Neural cell (in vitro differentiated cells): ENCODE measurements around the gene RPS6KA2. TPM values are rescaled to one million over a fixed set of nuclear protein-coding genes. Genes with fewer than 3 reads are reported as not detected.

Experiments
- H2AFZ ChIP-seq: fragments of 200-600, 300-800 bp; sonication (generic), shearing (Covaris generic); 2 replicates; pipeline ENCODE4 v1.6.0; 2014; ENCODE audit warnings: low read depth, mild to moderate bottlenecking, antibody characterized with exemption, low read length, moderate library complexity
- H3F3A ChIP-seq: fragments of 200-600 bp; shearing (Covaris generic); 2 replicates; pipeline ENCODE4 v1.6.1; 2016; ENCODE audit warnings: mild to moderate bottlenecking, moderate library complexity, mixed read lengths, antibody characterized with exemption, low read length; ENCODE audit not compliant: insufficient read depth, poor library complexity, severe bottlenecking
- H3K27ac ChIP-seq: fragments of 200-600, 300-800 bp; sonication (generic), shearing (Covaris generic); 2 replicates; pipeline ENCODE4 v1.5.1; 2014; ENCODE audit warnings: mild to moderate bottlenecking, low read length, moderate library complexity
- H3K27me3 ChIP-seq: fragments of 300-800, 200-600 bp; sonication (generic), shearing (Covaris generic); 2 replicates; pipeline ENCODE4 v1.6.0; 2014; ENCODE audit warnings: mild to moderate bottlenecking, low read depth, low read length, moderate library complexity; ENCODE audit not compliant: insufficient read depth
- H3K36me3 ChIP-seq: fragments of 300-800, 200-600 bp; sonication (generic), shearing (Covaris generic); 2 replicates; pipeline ENCODE4 v1.5.1; 2014; ENCODE audit warnings: mild to moderate bottlenecking, antibody characterized with exemption, low read length, moderate library complexity; ENCODE audit not compliant: insufficient read depth
- H3K4me2 ChIP-seq: fragments of 300-800, 200-600 bp; sonication (generic), shearing (Covaris generic); 2 replicates; pipeline ENCODE4 v1.6.0; 2014; ENCODE audit warnings: mild to moderate bottlenecking, low read length
- H3K4me3 ChIP-seq: fragments of 300-800, 200-600 bp; sonication (generic), shearing (Covaris generic); 2 replicates; pipeline ENCODE4 v1.5.1; 2014; ENCODE audit warnings: mild to moderate bottlenecking, low read length, moderate library complexity
- H3K79me2 ChIP-seq: fragments of 200-600 bp; shearing (Covaris generic); replicated peaks from 2 replicates; pipeline ENCODE4 v1.6.0; 2014; ENCODE audit warnings: mild to moderate bottlenecking, low read length, moderate library complexity; ENCODE audit not compliant: insufficient read depth
- H3K9ac ChIP-seq: fragments of 300-800, 200-600 bp; sonication (generic), shearing (Covaris generic); 2 replicates; pipeline ENCODE4 v1.6.1; 2016; ENCODE audit warnings: mild to moderate bottlenecking, low read length, mixed read lengths
- H3K9me2 ChIP-seq: fragments of 200-600 bp; shearing (Covaris generic); 2 replicates; pipeline ENCODE4 v1.6.1; 2016; ENCODE audit warnings: mild to moderate bottlenecking, low read length, mixed read lengths; ENCODE audit not compliant: insufficient read depth
- H3K9me3 ChIP-seq: fragments of 200-600, 300-800 bp; sonication (generic), shearing (Covaris generic); 2 replicates; pipeline ENCODE4 v1.6.1; 2016; ENCODE audit warnings: mild to moderate bottlenecking, mixed run types, low read length, moderate library complexity, mixed read lengths
- H4K20me1 ChIP-seq: fragments of 200-600 bp; shearing (Covaris generic); 2 replicates; pipeline ENCODE4 v1.6.1; 2016; ENCODE audit warnings: mild to moderate bottlenecking, mixed run types; ENCODE audit not compliant: insufficient read depth
- CTCF ChIP-seq: fragments of 450-650 bp; IDR thresholded peaks from 2 replicates; pipeline ENCODE4 v1.5.1; 2014; ENCODE audit warnings: antibody characterized with exemption, mild to moderate bottlenecking, moderate library complexity; ENCODE audit not compliant: poor library complexity, severe bottlenecking
- EP300 ChIP-seq: fragments of 450-650 bp; conservative IDR thresholded peaks from 2 replicates; pipeline ENCODE4 v1.6.1; 2014; ENCODE audit warnings: antibody characterized with exemption, mild to moderate bottlenecking, moderate library complexity; ENCODE audit not compliant: poor library complexity, severe bottlenecking
- EZH2 ChIP-seq: fragments of 200-600, 300-800 bp; shearing (Covaris generic), sonication (generic); IDR thresholded peaks from 2 replicates; pipeline ENCODE4 v1.6.1; 2014; ENCODE audit warnings: antibody characterized with exemption, low read length, borderline replicate concordance, mild to moderate bottlenecking; ENCODE audit not compliant: insufficient read depth, poor library complexity, severe bottlenecking
- MXI1 ChIP-seq: fragments of 450-650 bp; conservative IDR thresholded peaks from 2 replicates; pipeline ENCODE4 v1.6.1; 2014; ENCODE audit warnings: antibody characterized with exemption, mild to moderate bottlenecking; ENCODE audit not compliant: poor library complexity, severe bottlenecking
- POLR2AphosphoS5 ChIP-seq: IDR thresholded peaks from 2 replicates; pipeline ENCODE4 v1.6.1; 2012
- RAD21 ChIP-seq: fragments of 450-650 bp; conservative IDR thresholded peaks from 2 replicates; pipeline ENCODE4 v1.6.1; 2014; ENCODE audit warnings: antibody characterized with exemption, mild to moderate bottlenecking, moderate library complexity
- REST ChIP-seq: IDR thresholded peaks from 2 replicates; pipeline ENCODE4 v1.6.1; 2012; ENCODE audit warnings: borderline replicate concordance
- SMC3 ChIP-seq: fragments of 450-650 bp; conservative IDR thresholded peaks from 2 replicates; pipeline ENCODE4 v1.6.1; 2014; ENCODE audit warnings: antibody characterized with exemption, mild to moderate bottlenecking, moderate library complexity; ENCODE audit not compliant: poor library complexity
- polyA plus RNA-seq: library from polyadenylated mRNA; depleted of rRNA; stranded (reverse); fragments of >200 nt; gene quantifications from 2 replicates; pipeline ENCODE4 v1.2.3, GENCODE V29; 2014

RPS6KA2 gene
- polyA plus RNA-seq, 1 donor from 2014 or later: 34.3 TPM

DNA sequence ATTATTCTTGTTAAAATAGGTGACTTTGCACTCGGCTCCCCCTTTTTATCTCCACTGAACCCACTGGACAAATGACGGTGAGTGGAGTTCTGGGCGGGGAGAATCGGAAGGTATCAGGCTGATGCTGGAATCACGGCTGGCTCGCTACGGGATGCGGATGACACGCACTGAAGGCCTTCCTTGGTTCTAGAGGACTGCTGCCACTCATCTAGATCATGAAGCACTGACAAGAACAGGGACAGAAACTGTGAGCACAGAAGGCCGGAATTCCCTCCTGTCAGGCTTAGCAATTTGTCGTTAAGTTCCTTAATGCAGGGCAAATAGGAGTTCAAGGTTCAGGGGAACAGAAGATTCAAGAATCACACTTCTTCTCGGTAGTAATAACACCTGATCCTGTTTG is 154.4 kb downstream of the RPS6KA2 start:
- H3K27ac ChIP-seq: no peak overlapping the region
- no peak overlapping the region for H3K9ac ChIP-seq
- no peaks in the 10 kb centered on the region for H3K9me2 ChIP-seq
- no peaks in the 10 kb centered on the region for H4K20me1 ChIP-seq
- no peak overlapping the region for H3K4me2 ChIP-seq
- no peak for TF ChIP-seq MXI1
- no peak for TF ChIP-seq POLR2AphosphoS5
- no peaks in the 10 kb centered on the region for H3K79me2 ChIP-seq
- H2AFZ ChIP-seq: no peak overlapping the region
- H3K4me3 ChIP-seq: no peak overlapping the region
- no peaks in the 10 kb centered on the region for H3K36me3 ChIP-seq
- H3K9me3 ChIP-seq: no peaks in the 10 kb centered on the region
- H3F3A ChIP-seq: no peaks in the 10 kb centered on the region
- no peaks in the 10 kb centered on the region for H3K27me3 ChIP-seq

- Histone ChIP-seq H3K9me3 (no peaks in the 10 kb centered on the region), H3K9me2 (no peaks in the 10 kb centered on the region), H3K79me2 (no peaks in the 10 kb centered on the region), H3K4me2 (no peak overlapping the region), H3F3A (no peaks in the 10 kb centered on the region), H3K36me3 (no peaks in the 10 kb centered on the region), H3K27ac (no peak overlapping the region), H2AFZ (no peak overlapping the region), H3K9ac (no peak overlapping the region), H4K20me1 (no peaks in the 10 kb centered on the region), H3K4me3 (no peak overlapping the region), H3K27me3 (no peaks in the 10 kb centered on the region)
- TF ChIP-seq SMC3: no peak
- TF ChIP-seq RAD21: no peak
Observed at GRCh38 chr6:166471797-166472260, 155.2 kb downstream of the RPS6KA2 start.

DNA sequence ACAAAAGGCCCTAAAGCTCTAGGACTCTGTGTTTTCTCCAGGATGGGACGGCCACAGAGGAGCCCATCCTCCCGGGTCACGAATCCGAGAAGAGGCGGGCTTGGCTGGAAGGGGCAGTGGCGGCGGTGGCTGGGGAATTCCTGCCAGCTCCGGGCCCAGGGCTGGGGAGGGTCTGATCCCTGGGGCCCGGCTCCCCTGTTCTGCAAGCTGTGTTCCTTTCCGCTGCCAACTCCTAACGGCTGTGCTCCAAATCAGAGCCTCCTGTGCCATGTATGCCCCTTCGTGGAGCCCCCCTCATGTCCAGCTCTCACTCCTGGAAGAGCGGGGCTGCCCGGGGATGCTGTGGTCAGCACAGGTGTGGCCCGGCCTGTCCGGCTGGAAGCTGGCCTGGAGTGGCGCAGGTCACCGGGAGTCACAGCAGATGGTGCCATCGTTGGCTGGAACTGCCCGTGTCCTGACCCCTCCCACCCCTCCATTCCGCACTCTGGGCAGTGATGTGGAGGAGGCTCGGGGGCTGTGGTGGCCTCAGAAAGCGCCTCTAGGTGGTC is 156.1 kb downstream of the RPS6KA2 start:
- Histone ChIP-seq H3K27ac (no peak overlapping the region), H3K27me3 (no peaks in the 10 kb centered on the region), H3F3A (no peaks in the 10 kb centered on the region), H3K4me3 (no peak overlapping the region), H3K4me2 (no peak overlapping the region), H3K9ac (no peak overlapping the region), H4K20me1 (no peaks in the 10 kb centered on the region), H3K9me2 (no peaks in the 10 kb centered on the region), H2AFZ (no peak overlapping the region), H3K9me3 (no peaks in the 10 kb centered on the region), H3K79me2 (no peaks in the 10 kb centered on the region), H3K36me3 (no peaks in the 10 kb centered on the region)
- TF ChIP-seq SMC3 (no peak), CTCF (no peak), MXI1 (no peak), EZH2 (no peak), EP300 (no peak), REST (no peak)
